ENCODE measurements around the gene IMPA2.

DNA sequence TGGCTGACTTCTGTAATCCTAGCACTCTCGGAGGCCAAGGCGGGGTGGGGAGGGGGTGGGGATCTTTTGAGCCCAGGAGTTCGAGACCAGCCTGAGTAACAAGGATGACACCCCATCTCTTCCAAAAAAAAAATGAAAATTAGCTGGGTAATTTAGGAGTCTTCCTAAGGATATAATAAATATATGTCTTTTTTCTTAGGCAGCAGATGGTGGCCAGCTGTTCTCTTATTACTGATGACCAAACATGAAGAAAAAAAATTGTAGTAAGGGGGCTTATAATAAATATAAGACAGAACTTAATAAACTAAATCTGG lies 4.2 kb upstream of the IMPA2 start:
- TF ChIP-seq CTCF (IDR thresholded peaks at IDR 0.05) (no peak), POLR2A (IDR thresholded peaks at IDR 0.05) (no peak)

All from lower leg skin (tissue), 3 donors.